ENCODE measurements around the gene ARHGAP19. TPM values are rescaled to one million over a fixed set of nuclear protein-coding genes. Genes with fewer than 3 reads are reported as not detected.

The ARHGAP19 gene
- total RNA-seq, 2 donors from 2014 or later: 2.6 to 7.3 TPM

GRCh38 chr10:97261656-97262055 is 30.8 kb downstream of the ARHGAP19 start:
- Histone ChIP-seq H3K4me3 (no peak overlapping the region), H3K27ac (no peak overlapping the region), H3K27me3 (no peaks in the 10 kb centered on the region), H3K4me1 (no peaks in the 10 kb centered on the region), H3K9me3 (no peaks in the 10 kb centered on the region), H3K36me3 (replicated peaks in 1 of 2; ENCODE audit: insufficient read depth in 1 of 2, low read depth in 2 of 2) (no peaks in the 10 kb centered on the region)
- 88 to 92% methylated on average over 1 of the region's 1 CpG for WGBS, 2 donors
- intact Hi-C loops (cut with DNase I): no loop called here
- no peak for DNase-seq
- ATAC-seq: no peak
- no peak for TF ChIP-seq CTCF (IDR thresholded peaks at IDR 0.05)
- TF ChIP-seq POLR2A (IDR thresholded peaks at IDR 0.05): no peak

GRCh38 chr10:97261183-97261582 is 31.3 kb downstream of the ARHGAP19 start:
- Histone ChIP-seq H3K4me1 (no peaks in the 10 kb centered on the region), H3K9me3 (no peaks in the 10 kb centered on the region), H3K27ac (no peak overlapping the region), H3K4me3 (no peak overlapping the region), H3K36me3 (replicated peaks in 1 of 2; ENCODE audit: insufficient read depth in 1 of 2, low read depth in 2 of 2) (no peaks in the 10 kb centered on the region), H3K27me3 (no peaks in the 10 kb centered on the region)
- DNase-seq (no peak), ATAC-seq (no peak)
- 72 to 78% methylated on average over 2 of the region's 2 CpGs for WGBS, 2 donors
- intact Hi-C loops (cut with DNase I): no loop called here
- no peak for TF ChIP-seq POLR2A (IDR thresholded peaks at IDR 0.05)
- no peak for TF ChIP-seq CTCF (IDR thresholded peaks at IDR 0.05)

GRCh38 chr10:97259119-97259518 is 33.3 kb downstream of the ARHGAP19 start:
- no peaks in the 10 kb centered on the region for H3K36me3 ChIP-seq (replicated peaks in 1 of 2; ENCODE audit: insufficient read depth in 1 of 2, low read depth in 2 of 2)
- 76 to 94% methylated on average over 1 of the region's 1 CpG for WGBS, 2 donors
- TF ChIP-seq CTCF (IDR thresholded peaks at IDR 0.05) (no peak), POLR2A (IDR thresholded peaks at IDR 0.05) (no peak)
- DNase-seq: no peak
- H3K4me3 ChIP-seq: no peak overlapping the region
- no peaks in the 10 kb centered on the region for H3K9me3 ChIP-seq
- intact Hi-C loops (cut with DNase I): no loop called here
- H3K4me1 ChIP-seq: no peaks in the 10 kb centered on the region
- ATAC-seq: no peak
- no peak overlapping the region for H3K27ac ChIP-seq
- H3K27me3 ChIP-seq: no peaks in the 10 kb centered on the region

- no peaks in the 10 kb centered on the region for H3K4me1 ChIP-seq
- H3K27ac ChIP-seq: no peak overlapping the region
- H3K4me3 ChIP-seq: no peak overlapping the region
- intact Hi-C loops (cut with DNase I): no loop called here
- H3K9me3 ChIP-seq: no peaks in the 10 kb centered on the region
- WGBS, 2 donors: 69 to 91% methylated on average over 1 of the region's 1 CpG
- no peak for TF ChIP-seq POLR2A (IDR thresholded peaks at IDR 0.05)
- TF ChIP-seq CTCF (IDR thresholded peaks at IDR 0.05): no peak
- H3K36me3 ChIP-seq (replicated peaks in 1 of 2; ENCODE audit: insufficient read depth in 1 of 2, low read depth in 2 of 2): no peaks in the 10 kb centered on the region
- DNase-seq (no peak), ATAC-seq (no peak)
- H3K27me3 ChIP-seq: no peaks in the 10 kb centered on the region
Measured at GRCh38 chr10:97256356-97256755, 36.1 kb downstream of the ARHGAP19 start.

- Histone ChIP-seq H3K4me1 (no peaks in the 10 kb centered on the region), H3K4me3 (no peak overlapping the region), H3K27me3 (no peaks in the 10 kb centered on the region), H3K9me3 (no peaks in the 10 kb centered on the region), H3K36me3 (replicated peaks in 1 of 2; ENCODE audit: insufficient read depth in 1 of 2, low read depth in 2 of 2) (no peaks in the 10 kb centered on the region), H3K27ac (no peak overlapping the region)
- ATAC-seq: no peak
- TF ChIP-seq CTCF (IDR thresholded peaks at IDR 0.05) (no peak), POLR2A (IDR thresholded peaks at IDR 0.05) (no peak)
- no peak for DNase-seq
- 76% methylated on average over 5 of the region's 5 CpGs for WGBS, 2 donors
- intact Hi-C loops (cut with DNase I): no loop called here
Measured at GRCh38 chr10:97255512-97256293, 36.7 kb downstream of the ARHGAP19 start.
